K562 (cell line): ENCODE results near the gene COQ8B. TPM values are rescaled to one million over a fixed set of nuclear protein-coding genes. Genes with fewer than 3 reads are reported as not detected.

Experiments
- AFF1 ChIP-seq, 2 experiments: fragments of 450-650 bp; IDR thresholded peaks; 2 replicates each; pipeline ENCODE4 v1.6.1; 2018; ENCODE audit warnings: mild to moderate bottlenecking in 2 of 2, low read depth in 1 of 2; ENCODE audit not compliant: partially characterized antibody in 2 of 2
- BRCA1 ChIP-seq, 2 experiments: fragments of 450-650 bp in 1 of 2; sonication (generic) in 1 of 2; formaldehyde crosslinking in 1 of 2; IDR thresholded peaks; 2 replicates each; pipeline versions ENCODE4 v1.5.0 to v1.6.1; 2017 to 2020; ENCODE audit warnings: mild to moderate bottlenecking in 1 of 2, missing genetic modification reagents in 1 of 2
- BRF2 ChIP-seq: IDR thresholded peaks from 3 replicates; pipeline ENCODE4 v1.6.1; 2011; ENCODE audit warnings: borderline replicate concordance, mild to moderate bottlenecking; ENCODE audit not compliant: insufficient read length, insufficient read depth
- E4F1 ChIP-seq: fragments of 250-450 bp; sonication (Bioruptor Pico); IDR thresholded peaks from 2 replicates; pipeline ENCODE4 v1.5.0; 2021; ENCODE audit warnings: mild to moderate bottlenecking, borderline replicate concordance
- EWSR1 ChIP-seq: fragments of 450-650 bp; IDR thresholded peaks from 2 replicates; pipeline ENCODE4 v1.6.1; 2018; ENCODE audit warnings: borderline replicate concordance, mild to moderate bottlenecking, low read depth, moderate library complexity; ENCODE audit not compliant: partially characterized antibody
- FUS ChIP-seq: fragments of 200-400 bp; formaldehyde crosslinking; optimal IDR thresholded peaks from 2 replicates; pipeline ENCODE3; 2017; ENCODE audit warnings: low read depth, low read length
- HEY1 ChIP-seq: fragments of 250-450 bp; sonication (Bioruptor Pico); IDR thresholded peaks from 2 replicates; pipeline ENCODE4 v1.5.0; 2020; ENCODE audit warnings: mild to moderate bottlenecking, moderate library complexity, borderline replicate concordance
- IFI16 ChIP-seq: fragments of 250-450 bp; sonication (Bioruptor Pico); IDR thresholded peaks from 2 replicates; pipeline ENCODE4 v2.1.2; 2022; ENCODE audit warnings: mild to moderate bottlenecking, inconsistent platforms
- KLF6 ChIP-seq: fragments of 250-450 bp; sonication (Bioruptor Pico); IDR thresholded peaks from 2 replicates; pipeline ENCODE4 v1.4.0; 2020; ENCODE audit warnings: mild to moderate bottlenecking, moderate library complexity, borderline replicate concordance
- MTA2 ChIP-seq: fragments of 450-650 bp; IDR thresholded peaks from 2 replicates; pipeline ENCODE4 v1.6.1; 2016; ENCODE audit warnings: low read depth
- MYNN ChIP-seq, 2 experiments: sonication (generic); formaldehyde crosslinking in 1 of 2; IDR thresholded peaks; 2 replicates each; pipeline versions ENCODE4 v1.5.0 to v1.6.1; 2016 to 2020; ENCODE audit warnings: antibody characterized with exemption in 1 of 2, missing genetic modification reagents in 1 of 2
- NR2F6 ChIP-seq: fragments of 450-650 bp; formaldehyde crosslinking; IDR thresholded peaks from 2 replicates; pipeline ENCODE4 v1.4.0; 2020; ENCODE audit warnings: mild to moderate bottlenecking
- RBM39 ChIP-seq: fragments of 200-400 bp; formaldehyde crosslinking; optimal IDR thresholded peaks from 2 replicates; pipeline ENCODE3; 2018; ENCODE audit warnings: low read depth, low read length
- USF2 ChIP-seq: sonication (generic); formaldehyde crosslinking; IDR thresholded peaks from 2 replicates; pipeline ENCODE4 v1.5.0; 2020; ENCODE audit warnings: missing genetic modification reagents
- ZNF395 ChIP-seq: fragments of 200-800 bp; sonication (Bioruptor generic); IDR thresholded peaks from 2 replicates; pipeline ENCODE4 v1.6.1; 2017; ENCODE audit warnings: missing genetic modification characterization, missing compliant biosample characterization
- polyA plus RNA-seq, 8 experiments: library from polyadenylated mRNA; depleted of rRNA in 4 of 8; stranded (reverse) in 5 of 8; unstranded in 3 of 8; fragments of >200 nt; fragmentation: Nextera tagmentation in 2 of 8; fragmentation: Illumina TruSeq in 1 of 8; extraction: Ambion mirVana in 2 of 8; extraction: Trizol in 1 of 8; gene quantifications; 2 replicates each; pipeline versions ENCODE4 v1.2.1 to v1.2.3, GENCODE V29; 2011 to 2014; ENCODE audit warnings: inconsistent platforms in 1 of 8, missing spikeins in 1 of 8
- total RNA-seq, 7 experiments: library from RNA; depleted of rRNA in 6 of 7; stranded (reverse); fragments of >200 nt in 6 of 7; fragmentation: Illumina TruSeq in 2 of 7; extraction: Trizol in 2 of 7; gene quantifications; 2 replicates each; pipeline versions ENCODE4 v1.2.1 to v1.2.3, GENCODE V29; 2011 to 2021; ENCODE audit warnings: low replicate concordance in 1 of 7

The COQ8B gene
- total and polyA plus RNA-seq, 9 of the 15 experiments (the other 6 are each of a cell fraction or from before 2014, with no cell fraction given): 0.41 to 32.3 (median 12.9) TPM

GRCh38 chr19:40750874-40751537, 34.3 kb upstream of the COQ8B start, which contains the start of gene SNRPA (continued):
- TF ChIP-seq BRF2: no peak
- TF ChIP-seq MYNN (IDR thresholded peaks at IDR 0.05): no peak
- TF ChIP-seq MYNN (CRISPR knock-in tag; IDR thresholded peaks at IDR 0.05): no peak
- no peak for TF ChIP-seq MTA2
- no peak for TF ChIP-seq EWSR1
- TF ChIP-seq FUS: no peak
- no peak for TF ChIP-seq KLF6 (CRISPR knock-in tag)
- no peak for TF ChIP-seq BRCA1 (IDR thresholded peaks at IDR 0.05)
- no peak for TF ChIP-seq BRCA1 (CRISPR knock-in tag; IDR thresholded peaks at IDR 0.05)
- no peak for TF ChIP-seq E4F1 (CRISPR knock-in tag)
- TF ChIP-seq ZNF395 (CRISPR knock-in tag): no peak
- TF ChIP-seq USF2: no peak
- TF ChIP-seq RBM39: no peak
- peak in 1 of 2 experiments; percentile 45 for TF ChIP-seq AFF1 (IDR thresholded peaks at IDR 0.05; ENCODE audit: low read depth in 1 of 2, partially characterized antibody in 2 of 2)
- no peak for TF ChIP-seq HEY1 (CRISPR knock-in tag)
- TF ChIP-seq IFI16 (CRISPR knock-in tag): no peak
- TF ChIP-seq NR2F6 (CRISPR knock-in tag): no peak
